Naive thymus-derived CD4-positive, alpha-beta T cell (primary cell): ENCODE data around the gene KLC4. TPM values are rescaled to one million over a fixed set of nuclear protein-coding genes. Genes with fewer than 3 reads are reported as not detected.

ENCODE experiments used
- ATAC-seq: fragments of 150-1000 bp; cut with Tn5 transposase; 2 replicates; pipeline ENCODE4 v1.10.0; 2021; ENCODE audit warnings: mild to moderate bottlenecking, moderate library complexity
- CTCF ChIA-PET: fragments of 350-600 bp; sonication (Branson Sonifier 250); formaldehyde crosslinking; loops from one replicate; lab custom pipeline; 2021; ENCODE audit warnings: antibody characterized with exemption; lab: Charles Lee
- POLR2A ChIA-PET: fragments of 350-600 bp; sonication (Branson Sonifier 250); formaldehyde crosslinking; loops from one replicate; lab custom pipeline; 2021; ENCODE audit warnings: antibody characterized with exemption, inconsistent platforms; lab: Charles Lee
- DNase-seq, 9 donors: peaks; one replicate each; pipeline versions ENCODE4 v3.0.0 to v3.0.0-alpha.2; 2020 to 2022; ENCODE audit warnings: mixed read lengths in 1 of 9
- H3K27ac ChIP-seq: one replicate; pipeline ENCODE4 v1.7.0; 2013; ENCODE audit warnings: mild to moderate bottlenecking, low read depth, low read length, moderate library complexity
- H3K27me3 ChIP-seq, 2 donors: one replicate each; pipeline ENCODE4 v1.7.0; 2013; ENCODE audit warnings: low read length in 2 of 2, mild to moderate bottlenecking in 2 of 2, moderate library complexity in 2 of 2; ENCODE audit not compliant: control insufficient read depth in 2 of 2, insufficient read depth in 2 of 2
- H3K36me3 ChIP-seq, 3 experiments: 1 replicate in 2 of 3; 2 replicates in 1 of 3; pipeline ENCODE4 v1.7.0; 2013; ENCODE audit warnings: low read length in 3 of 3, mild to moderate bottlenecking in 3 of 3, moderate library complexity in 1 of 3; ENCODE audit not compliant: insufficient read depth in 3 of 3, control insufficient read depth in 2 of 3
- H3K4me1 ChIP-seq, 2 donors: one replicate each; pipeline ENCODE4 v1.7.0; 2013; ENCODE audit warnings: low read length in 2 of 2, mild to moderate bottlenecking in 2 of 2, moderate library complexity in 1 of 2; ENCODE audit not compliant: control insufficient read depth in 2 of 2, insufficient read depth in 2 of 2
- H3K4me3 ChIP-seq: 2 replicates; pipeline ENCODE4 v1.7.0; 2013; ENCODE audit warnings: mild to moderate bottlenecking, low read length
- H3K9me3 ChIP-seq, 3 experiments: 1 replicate in 2 of 3; 2 replicates in 1 of 3; pipeline ENCODE4 v1.7.0; 2013; ENCODE audit warnings: low read length in 3 of 3; ENCODE audit not compliant: control insufficient read depth in 2 of 3
- H3K27ac Mint-ChIP-seq, 9 donors: one replicate each; pipeline ENCODE4 v1.8.0; 2020 to 2022; ENCODE audit warnings: mixed read lengths in 9 of 9, mild to moderate bottlenecking in 8 of 9, moderate library complexity in 5 of 9, inconsistent platforms in 2 of 9
- H3K27me3 Mint-ChIP-seq, 5 donors: one replicate each; pipeline ENCODE4 v1.8.0; 2021 to 2022; ENCODE audit warnings: mixed read lengths in 5 of 5, mild to moderate bottlenecking in 1 of 5
- H3K36me3 Mint-ChIP-seq, 5 donors: one replicate each; pipeline ENCODE4 v1.8.0; 2020 to 2022; ENCODE audit warnings: mixed read lengths in 5 of 5, mild to moderate bottlenecking in 3 of 5, inconsistent platforms in 1 of 5
- H3K4me1 Mint-ChIP-seq, 7 donors: one replicate each; pipeline ENCODE4 v1.8.0; 2020 to 2022; ENCODE audit warnings: mixed read lengths in 7 of 7, mild to moderate bottlenecking in 3 of 7, inconsistent platforms in 1 of 7
- H3K4me3 Mint-ChIP-seq, 10 donors: one replicate each; pipeline ENCODE4 v1.8.0; 2020 to 2022; ENCODE audit warnings: mild to moderate bottlenecking in 10 of 10, mixed read lengths in 10 of 10, moderate library complexity in 6 of 10, inconsistent platforms in 2 of 10
- H3K9me3 Mint-ChIP-seq, 11 donors: one replicate each; pipeline ENCODE4 v1.8.0; 2020 to 2022; ENCODE audit warnings: mixed read lengths in 11 of 11, mild to moderate bottlenecking in 4 of 11, inconsistent platforms in 1 of 11, moderate library complexity in 1 of 11
- intact Hi-C, 2 donors: fragments of 100-400 bp; cut with micrococcal nuclease; formaldehyde crosslinking; loops; one replicate each; pipeline ENCODE4 v1.15.1; 2023
- polyA plus RNA-seq, 2 donors: library from polyadenylated mRNA; unstranded; fragments of 300-500 nt; fragmentation: Illumina TruSeq; gene quantifications; one replicate each; pipeline ENCODE4 v1.2.3, GENCODE V29; 2021
- total RNA-seq, 6 experiments: library from RNA in 5 of 6; stranded (reverse) in 5 of 6; gene quantifications; 1 replicate in 5 of 6; 2 replicates in 1 of 6; pipeline ENCODE4 v1.2.3 and lab custom pipeline; 2021 to 2026

The KLC4 gene
- total and polyA plus RNA-seq, 7 experiments from 2014 or later: 11.6 to 56.9 (median 41.1) TPM

- Histone ChIP-seq H3K4me3 (no peak overlapping the region), H3K9me3 (no peaks in the 10 kb centered on the region), H3K27ac (no peak overlapping the region), H3K4me1 (no peaks in the 10 kb centered on the region), H3K27me3 (no peaks in the 10 kb centered on the region), H3K36me3 (no peaks in the 10 kb centered on the region)
- ATAC-seq: no peak
- Mint-ChIP-seq H3K27me3 (peaks cover 0 to 2% (median 0%) of the 10 kb centered on the region in 5 donors), H3K4me1 (peaks cover 0 to 23% (median 5%) of the 10 kb centered on the region in 7 donors), H3K27ac (no peak overlapping the region), H3K4me3 (no peak overlapping the region), H3K36me3 (no peaks in the 10 kb centered on the region), H3K9me3 (no peaks in the 10 kb centered on the region)
- ChIA-PET POLR2A (interaction anchor here (1.0 kb wide), 1 partner anchor 314 kb away, joined by 3 read pairs; no protein-coding TSS in a partner anchor), CTCF (interaction anchor here (0.5 kb wide), 1 partner anchor 219 kb away, joined by 3 read pairs; no protein-coding TSS in a partner anchor)
- intact Hi-C loops: no loop called here
- no peak for DNase-seq
Observed at GRCh38 chr6:43097502-43097901, 38.1 kb downstream of the KLC4 start.

GRCh38 chr6:43101497-43101896 is 42.1 kb downstream of the KLC4 start:
- Histone ChIP-seq H3K27ac (no peak overlapping the region), H3K36me3 (no peaks in the 10 kb centered on the region), H3K4me3 (no peak overlapping the region), H3K27me3 (no peaks in the 10 kb centered on the region), H3K4me1 (no peaks in the 10 kb centered on the region), H3K9me3 (no peaks in the 10 kb centered on the region)
- ChIA-PET CTCF (no interaction called here), POLR2A (no interaction called here)
- DNase-seq (no peak), ATAC-seq (no peak)
- intact Hi-C loops: no loop called here
- Mint-ChIP-seq H3K27me3 (peaks cover 0 to 8% (median 0%) of the 10 kb centered on the region in 5 donors), H3K4me1 (peaks cover 0 to 6% (median 5%) of the 10 kb centered on the region in 7 donors), H3K27ac (no peak overlapping the region), H3K36me3 (no peaks in the 10 kb centered on the region), H3K4me3 (no peak overlapping the region), H3K9me3 (no peaks in the 10 kb centered on the region)

DNA sequence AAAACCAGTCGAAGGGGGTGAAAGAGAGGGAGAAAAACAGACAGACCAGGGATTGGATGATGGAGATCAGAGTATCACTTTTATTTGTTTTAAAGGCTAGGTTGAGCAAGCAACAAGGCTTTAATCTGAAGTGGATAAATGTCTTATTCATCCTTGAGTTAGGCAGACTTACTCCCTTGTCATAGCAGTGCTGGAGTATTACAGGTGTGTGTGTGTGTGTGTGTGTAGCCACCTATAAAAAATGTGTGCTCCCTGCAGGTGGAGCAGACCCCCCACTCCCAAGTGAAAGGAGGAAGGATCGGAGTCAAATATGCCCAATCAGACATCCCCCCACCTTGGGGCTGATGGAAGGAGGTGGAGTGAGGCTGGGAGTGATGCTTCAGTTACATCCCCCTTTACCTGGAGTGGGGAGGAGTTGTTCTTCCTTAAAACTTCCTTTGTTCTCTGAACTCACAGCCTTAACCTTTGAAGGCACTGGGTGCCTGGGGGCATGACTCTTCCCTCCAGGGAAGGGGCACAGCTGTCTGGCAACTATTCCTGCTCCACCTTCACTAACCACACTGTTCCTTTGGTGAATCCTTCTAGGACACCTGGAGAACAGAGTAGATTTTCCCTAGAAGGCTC is 43.9 kb downstream of the KLC4 start:
- Histone ChIP-seq H3K27me3 (no peaks in the 10 kb centered on the region), H3K27ac (no peak overlapping the region), H3K4me3 (no peak overlapping the region), H3K9me3 (no peaks in the 10 kb centered on the region), H3K36me3 (no peaks in the 10 kb centered on the region), H3K4me1 (no peaks in the 10 kb centered on the region)
- Mint-ChIP-seq H3K27ac (no peak overlapping the region), H3K4me3 (no peak overlapping the region), H3K9me3 (no peaks in the 10 kb centered on the region), H3K36me3 (no peaks in the 10 kb centered on the region), H3K4me1 (peaks cover 0 to 6% (median 5%) of the 10 kb centered on the region in 7 donors), H3K27me3 (peaks cover 0 to 7% (median 0%) of the 10 kb centered on the region in 5 donors)
- ChIA-PET POLR2A (no interaction called here), CTCF (interaction anchor here (0.8 kb wide), 1 partner anchor 774 kb away, joined by 4 read pairs; no protein-coding TSS in a partner anchor)
- DNase-seq (no peak), ATAC-seq (no peak)
- intact Hi-C loops: no loop called here

- ChIA-PET CTCF (no interaction called here), POLR2A (interaction anchor here (0.7 kb wide), 1 partner anchor 246 kb away, joined by 3 read pairs; no protein-coding TSS in a partner anchor)
- no peak overlapping the region for H3K27ac ChIP-seq
- Mint-ChIP-seq H3K4me1 (peaks cover 0 to 6% (median 5%) of the 10 kb centered on the region in 7 donors), H3K36me3 (no peaks in the 10 kb centered on the region), H3K4me3 (no peak overlapping the region), H3K9me3 (no peaks in the 10 kb centered on the region), H3K27ac (peak overlapping the region in 1 of 9 donors; percentile 1), H3K27me3 (peaks cover 0 to 6% (median 0%) of the 10 kb centered on the region in 5 donors)
- ATAC-seq (no peak), DNase-seq (no peak)
- no peak overlapping the region for H3K4me3 ChIP-seq
- H3K9me3 ChIP-seq: no peaks in the 10 kb centered on the region
- no peaks in the 10 kb centered on the region for H3K27me3 ChIP-seq
- H3K36me3 ChIP-seq: no peaks in the 10 kb centered on the region
- H3K4me1 ChIP-seq: no peaks in the 10 kb centered on the region
- intact Hi-C loops: no loop called here
Observed at GRCh38 chr6:43105538-43106222, 46.2 kb downstream of the KLC4 start.

DNA sequence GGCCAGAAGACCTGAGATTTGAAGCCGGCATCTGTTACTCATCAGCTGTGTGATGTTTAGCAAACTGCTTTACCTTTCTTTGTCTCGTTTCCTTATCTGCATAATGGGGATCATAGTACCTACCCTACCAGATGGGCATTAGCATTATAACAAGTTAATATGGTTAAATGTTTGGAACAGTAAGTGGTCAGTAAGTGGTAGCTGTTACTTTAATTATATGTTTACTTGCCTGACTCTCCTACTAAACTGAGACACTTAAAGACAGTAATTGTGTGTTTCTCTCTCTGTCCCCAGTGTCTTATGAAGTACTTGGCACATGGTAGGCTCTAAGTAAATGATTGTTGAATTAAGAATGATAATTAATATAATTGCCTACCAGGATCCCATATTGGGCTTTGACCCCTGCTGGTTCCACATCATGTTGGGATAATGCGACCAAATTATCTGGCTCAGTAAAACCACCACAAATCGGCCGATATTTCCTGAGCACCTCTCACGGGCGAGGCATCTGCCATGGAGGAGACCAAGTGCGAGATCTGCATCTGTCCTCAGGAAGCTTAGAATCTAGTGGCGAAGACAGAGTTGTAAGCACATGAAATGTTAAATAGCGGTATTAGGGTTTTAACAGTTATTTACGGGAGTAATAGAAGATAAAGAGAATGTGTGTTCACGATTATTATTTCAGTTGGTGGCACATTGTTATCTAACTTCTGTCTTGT is 48.1 kb downstream of the KLC4 start:
- Mint-ChIP-seq H3K27ac (peak overlapping the region in 1 of 9 donors; percentile 36), H3K36me3 (no peaks in the 10 kb centered on the region)

DNA sequence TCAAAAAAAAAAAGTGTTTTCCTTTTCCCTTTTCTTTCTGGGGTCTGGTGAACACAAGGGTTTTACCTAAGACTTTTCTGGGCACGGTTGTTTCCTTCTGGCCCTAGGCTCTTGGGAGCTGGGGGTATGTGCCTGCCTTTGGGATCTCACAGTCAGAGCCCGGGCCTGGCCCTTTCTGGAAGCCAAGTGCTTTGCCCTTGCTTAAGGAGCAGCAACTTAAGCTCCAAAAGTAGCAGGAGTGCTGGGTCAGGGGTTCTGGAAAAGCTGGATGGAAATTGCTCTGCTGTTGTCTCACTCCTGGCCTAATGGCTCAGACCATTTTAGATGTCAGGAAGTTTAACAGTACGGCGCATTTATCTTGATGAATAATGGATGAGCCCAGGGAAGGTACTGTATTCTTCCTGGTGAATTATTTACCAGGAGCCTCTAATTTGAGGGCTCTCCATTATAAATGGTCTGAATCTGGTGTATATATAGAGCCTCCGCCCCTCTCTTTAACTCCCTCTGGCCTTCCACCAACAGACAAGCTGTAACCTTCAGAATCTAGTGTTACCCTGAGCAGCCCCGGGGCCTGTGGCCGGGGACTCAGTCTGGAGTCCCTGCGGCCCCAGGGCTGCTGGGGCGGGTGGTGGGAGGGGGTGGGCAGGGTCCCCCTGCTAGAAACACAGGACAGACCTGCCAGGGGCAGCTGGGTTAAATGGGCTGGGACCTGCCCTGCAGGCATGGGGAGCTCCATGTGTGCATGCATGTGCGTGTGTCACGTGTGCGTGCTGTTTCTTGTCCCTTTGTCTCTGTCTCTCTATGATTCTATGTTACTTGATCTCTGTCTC is 54.2 kb downstream of the KLC4 start:
- POLR2A ChIA-PET: interaction anchor here (1.2 kb wide), 1 partner anchor 53 kb away, joined by 3 read pairs; no protein-coding TSS in a partner anchor
- intact Hi-C loops: no loop called here

More for the DNA sequence above, 48.1 kb downstream of the KLC4 start:
- POLR2A ChIA-PET: no interaction called here
- Histone ChIP-seq H3K27me3 (no peaks in the 10 kb centered on the region), H3K27ac (no peak overlapping the region), H3K4me1 (no peaks in the 10 kb centered on the region), H3K4me3 (no peak overlapping the region), H3K36me3 (no peaks in the 10 kb centered on the region), H3K9me3 (no peaks in the 10 kb centered on the region)
- ATAC-seq: no peak
- no peaks in the 10 kb centered on the region for H3K9me3 Mint-ChIP-seq
- H3K4me3 Mint-ChIP-seq: no peak overlapping the region
- peaks cover 0 to 6% (median 5%) of the 10 kb centered on the region in 7 donors for H3K4me1 Mint-ChIP-seq
- DNase-seq: no peak
- intact Hi-C loops: no loop called here
- H3K27me3 Mint-ChIP-seq: peaks cover 0 to 6% (median 0%) of the 10 kb centered on the region in 5 donors
- CTCF ChIA-PET: no interaction called here

More for the DNA sequence above, 54.2 kb downstream of the KLC4 start:
- H3K4me1 ChIP-seq: no peaks in the 10 kb centered on the region
- Mint-ChIP-seq H3K9me3 (no peaks in the 10 kb centered on the region), H3K4me1 (peaks cover 0 to 2% (median 0%) of the 10 kb centered on the region in 7 donors), H3K4me3 (no peak overlapping the region), H3K36me3 (no peaks in the 10 kb centered on the region), H3K27ac (no peak overlapping the region), H3K27me3 (no peaks in the 10 kb centered on the region)
- CTCF ChIA-PET: no interaction called here
- DNase-seq (no peak), ATAC-seq (no peak)
- no peaks in the 10 kb centered on the region for H3K36me3 ChIP-seq
- H3K4me3 ChIP-seq: no peak overlapping the region
- no peak overlapping the region for H3K27ac ChIP-seq
- no peaks in the 10 kb centered on the region for H3K9me3 ChIP-seq
- H3K27me3 ChIP-seq: no peaks in the 10 kb centered on the region
